Nephron progenitor cell (in vitro differentiated cells): ENCODE measurements around the gene DEDD.

Experiments used
- DNase-seq: peaks from one replicate; pipeline ENCODE4 v3.0.0; 2021
- H3K27ac Mint-ChIP-seq: 2 replicates; pipeline ENCODE4 v1.8.0; 2021; ENCODE audit warnings: mild to moderate bottlenecking, moderate library complexity, mixed read lengths
- H3K27me3 Mint-ChIP-seq: 2 replicates; pipeline ENCODE4 v1.8.0; 2021; ENCODE audit warnings: mild to moderate bottlenecking, low read depth, mixed read lengths; ENCODE audit not compliant: poor library complexity
- H3K36me3 Mint-ChIP-seq: 2 replicates; pipeline ENCODE4 v1.8.0; 2021; ENCODE audit warnings: low read depth, mixed read lengths
- H3K4me1 Mint-ChIP-seq: 2 replicates; pipeline ENCODE4 v1.8.0; 2021; ENCODE audit warnings: mixed read lengths
- H3K4me3 Mint-ChIP-seq: 2 replicates; pipeline ENCODE4 v1.8.0; 2021; ENCODE audit warnings: mild to moderate bottlenecking, moderate library complexity, mixed read lengths
- H3K9me3 Mint-ChIP-seq: 2 replicates; pipeline ENCODE4 v1.8.0; 2021; ENCODE audit warnings: mild to moderate bottlenecking, moderate library complexity, mixed read lengths
- CTCF ChIP-seq: fragments of 200-600 bp; sonication (generic); IDR thresholded peaks from 2 replicates; pipeline ENCODE4 v1.5.0; 2021; ENCODE audit warnings: antibody characterized with exemption

DEDD gene

GRCh38 chr1:161091796-161092507 is 40.5 kb downstream of the DEDD start:
- peaks cover 18% of the 10 kb centered on the region for H3K27me3 Mint-ChIP-seq
- DNase-seq: no peak
- H3K9me3 Mint-ChIP-seq: no peaks in the 10 kb centered on the region
- no peaks in the 10 kb centered on the region for H3K36me3 Mint-ChIP-seq
- H3K4me3 Mint-ChIP-seq: no peak overlapping the region
- TF ChIP-seq CTCF: no peak
- H3K27ac Mint-ChIP-seq: no peak overlapping the region
- H3K4me1 Mint-ChIP-seq: peaks cover 10% of the 10 kb centered on the region

DNA sequence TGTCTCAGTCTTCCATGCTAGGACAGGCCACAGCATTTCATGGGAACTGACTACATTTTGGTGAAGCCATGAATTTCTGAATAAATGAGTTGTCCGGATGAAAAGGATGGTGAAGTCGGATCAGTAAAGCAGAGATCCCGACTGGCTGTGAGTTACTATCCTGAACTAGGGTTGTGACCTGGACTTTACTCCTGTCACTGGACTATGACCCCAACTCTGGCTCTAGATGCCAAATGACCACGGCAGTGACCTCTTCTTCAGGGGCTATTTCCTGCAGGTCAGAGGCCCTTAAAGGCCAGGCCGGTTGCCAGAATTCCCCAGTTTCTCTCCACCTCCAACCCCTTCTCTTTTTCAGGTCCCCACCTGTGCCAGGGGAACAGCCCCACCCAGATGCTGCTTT is 41.4 kb downstream of the DEDD start:
- DNase-seq: no peak
- Mint-ChIP-seq H3K4me1 (peaks cover 19% of the 10 kb centered on the region), H3K36me3 (no peaks in the 10 kb centered on the region), H3K27me3 (peaks cover 16% of the 10 kb centered on the region), H3K9me3 (no peaks in the 10 kb centered on the region), H3K27ac (no peak overlapping the region), H3K4me3 (no peak overlapping the region)
- no peak for TF ChIP-seq CTCF

DNA sequence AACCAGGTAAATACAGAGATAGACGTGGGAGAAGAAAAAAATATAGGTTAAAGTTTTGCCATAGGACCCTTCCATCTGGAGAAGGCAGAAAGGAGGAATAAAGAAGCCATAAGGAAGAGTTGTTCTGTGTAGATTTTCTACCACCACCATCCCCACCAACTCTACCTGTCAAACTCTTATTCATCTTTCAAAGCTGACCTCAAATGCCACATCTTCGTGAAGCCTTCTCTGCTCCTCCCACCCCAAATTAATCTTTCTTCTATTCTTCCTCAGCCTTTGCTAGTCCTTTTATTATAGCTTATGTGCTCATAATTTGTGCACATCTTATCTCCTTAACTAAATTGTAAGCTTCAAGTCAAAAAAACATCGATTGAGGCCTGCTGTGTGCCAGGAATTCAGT is 41.9 kb downstream of the DEDD start:
- TF ChIP-seq CTCF: no peak
- H3K9me3 Mint-ChIP-seq: no peaks in the 10 kb centered on the region
- H3K4me3 Mint-ChIP-seq: no peak overlapping the region
- no peak for DNase-seq
- peaks cover 16% of the 10 kb centered on the region for H3K27me3 Mint-ChIP-seq
- no peaks in the 10 kb centered on the region for H3K36me3 Mint-ChIP-seq
- H3K27ac Mint-ChIP-seq: no peak overlapping the region
- H3K4me1 Mint-ChIP-seq: peaks cover 24% of the 10 kb centered on the region

- Mint-ChIP-seq H3K4me3 (no peak overlapping the region), H3K27ac (no peak overlapping the region), H3K36me3 (no peaks in the 10 kb centered on the region), H3K27me3 (peaks cover 16% of the 10 kb centered on the region), H3K9me3 (no peaks in the 10 kb centered on the region), H3K4me1 (peaks cover 31% of the 10 kb centered on the region)
- TF ChIP-seq CTCF: no peak
- DNase-seq: no peak
These were observed 42.5 kb downstream of the DEDD start for GRCh38 chr1:161089938-161090337.

- no peak for DNase-seq
- H3K4me1 Mint-ChIP-seq: peaks cover 36% of the 10 kb centered on the region
These were observed 43.1 kb downstream of the DEDD start, which contains the start of gene NECTIN4 for GRCh38 chr1:161089251-161089924. Gene NECTIN4, minus strand, starts transcription at chr1:161089558. Its CDS starts 262 bp downstream, at chr1:161089296.

More at GRCh38 chr1:161089251-161089924, 43.1 kb downstream of the DEDD start, which contains the start of gene NECTIN4:
- Mint-ChIP-seq H3K27ac (no peak within 1 kb of the TSS), H3K9me3 (no peaks in the 10 kb centered on the region), H3K36me3 (no peaks in the 10 kb centered on the region), H3K4me3 (no peak within 1 kb of the TSS), H3K27me3 (peaks cover 14% of the 10 kb centered on the region)
- TF ChIP-seq CTCF: no peak
